Measurements from ENCODE around the gene SORT1.

- TF ChIP-seq CTCF (conservative IDR thresholded peaks at IDR 0.05) (no peak), ZFX (IDR thresholded peaks at IDR 0.05) (no peak)
Measured at GRCh38 chr1:109385417-109385816, 12.3 kb downstream of the SORT1 start.

Data from C4-2B (cell line).